HepG2 (cell line): Measurements from ENCODE around the gene DHH. TPM values are rescaled to one million over a fixed set of nuclear protein-coding genes. Genes with fewer than 3 reads are reported as not detected.

Experiments used
- CCAR2 ChIP-seq: fragments of 200-400 bp; formaldehyde crosslinking; optimal IDR thresholded peaks from 2 replicates; pipeline ENCODE3; 2018; ENCODE audit warnings: low read depth, mild to moderate bottlenecking, low read length, moderate library complexity
- DPF2 ChIP-seq: sonication (generic); formaldehyde crosslinking; IDR thresholded peaks from 2 replicates; pipeline ENCODE4 v1.4.0; 2020; ENCODE audit warnings: mild to moderate bottlenecking, low read depth, missing genetic modification reagents, borderline replicate concordance
- ESRRA ChIP-seq: sonication (generic); formaldehyde crosslinking; IDR thresholded peaks from 2 replicates; pipeline ENCODE4 v1.5.1; 2020; ENCODE audit warnings: mild to moderate bottlenecking, low read depth, missing genetic modification reagents
- HMG20B ChIP-seq: conservative IDR thresholded peaks from 2 replicates; pipeline ENCODE4 v1.6.1; 2016; ENCODE audit warnings: missing genetic modification reagents, missing compliant biosample characterization
- NFATC3 ChIP-seq: sonication (generic); formaldehyde crosslinking; IDR thresholded peaks from 2 replicates; pipeline ENCODE4 v1.5.1; 2020; ENCODE audit warnings: mild to moderate bottlenecking, missing genetic modification reagents
- PAX8 ChIP-seq: sonication (generic); formaldehyde crosslinking; IDR thresholded peaks from 2 replicates; pipeline ENCODE4 v1.8.0; 2022; ENCODE audit warnings: mild to moderate bottlenecking, missing genetic modification reagents, borderline replicate concordance
- POLR2AphosphoS5 ChIP-seq: IDR thresholded peaks from 2 replicates; pipeline ENCODE4 v1.6.1; 2012; ENCODE audit warnings: low read depth, low read length
- RAD51 ChIP-seq: fragments of 450-650 bp; IDR thresholded peaks from 2 replicates; pipeline ENCODE4 v1.6.1; 2016; ENCODE audit warnings: borderline replicate concordance
- SIN3B ChIP-seq: fragments of 150-350 bp; IDR thresholded peaks from 2 replicates; pipeline ENCODE4 v1.6.1; 2014; ENCODE audit warnings: low read length
- ZNF383 ChIP-seq: sonication (generic); formaldehyde crosslinking; IDR thresholded peaks from 2 replicates; pipeline ENCODE4 v1.4.0; 2020; ENCODE audit warnings: missing genetic modification reagents, mild to moderate bottlenecking, borderline replicate concordance
- ZNF660 ChIP-seq: sonication (generic); formaldehyde crosslinking; IDR thresholded peaks from 2 replicates; pipeline ENCODE4 v1.5.1; 2020; ENCODE audit warnings: mild to moderate bottlenecking, low read depth, missing genetic modification reagents, borderline replicate concordance
- ZNF713 ChIP-seq: sonication (generic); formaldehyde crosslinking; IDR thresholded peaks from 2 replicates; pipeline ENCODE4 v1.4.0; 2020; ENCODE audit warnings: mild to moderate bottlenecking, missing genetic modification reagents
- polyA plus RNA-seq, 8 experiments: library from polyadenylated mRNA; depleted of rRNA in 3 of 8; stranded (reverse) in 7 of 8; unstranded in 1 of 8; fragments of >200 nt; fragmentation: Illumina TruSeq in 4 of 8; extraction: Trizol in 4 of 8; gene quantifications; 2 replicates each; pipeline versions ENCODE4 v1.2.1 to v1.2.3, GENCODE V29; 2011 to 2016; ENCODE audit warnings: low read depth in 4 of 8, missing spikeins in 1 of 8, mixed read lengths in 1 of 8; ENCODE audit not compliant: insufficient read depth in 1 of 8
- total RNA-seq, 5 experiments: library from RNA; depleted of rRNA; stranded (reverse); fragments of >200 nt; fragmentation: Illumina TruSeq; extraction: Trizol; gene quantifications; 2 replicates each; pipeline ENCODE4 v1.2.3, GENCODE V29; 2016; ENCODE audit warnings: low read depth in 1 of 5
- TF ChIP-seq, protein P1 (sequence below): sonication (generic); formaldehyde crosslinking; IDR thresholded peaks from 2 replicates; pipeline ENCODE4 v1.8.0; 2022; ENCODE audit warnings: mild to moderate bottlenecking, missing genetic modification reagents, borderline replicate concordance
- TF ChIP-seq, protein P2 (sequence below): fragments of 450-650 bp; IDR thresholded peaks from 2 replicates; pipeline ENCODE4 v1.6.1; 2016
- TF ChIP-seq, protein P3 (sequence below): sonication (generic); formaldehyde crosslinking; IDR thresholded peaks from 2 replicates; pipeline ENCODE4 v1.4.0; 2020; ENCODE audit warnings: mild to moderate bottlenecking, missing genetic modification reagents, borderline replicate concordance
- TF ChIP-seq, protein P4 (sequence below): conservative IDR thresholded peaks from 2 replicates; pipeline ENCODE4 v1.6.1; 2018; ENCODE audit warnings: missing genetic modification reagents

The DHH gene
- total and polyA plus RNA-seq, 2 of the 13 experiments (the other 11 are each of a cell fraction or from before 2014, with no cell fraction given): not detected

DNA sequence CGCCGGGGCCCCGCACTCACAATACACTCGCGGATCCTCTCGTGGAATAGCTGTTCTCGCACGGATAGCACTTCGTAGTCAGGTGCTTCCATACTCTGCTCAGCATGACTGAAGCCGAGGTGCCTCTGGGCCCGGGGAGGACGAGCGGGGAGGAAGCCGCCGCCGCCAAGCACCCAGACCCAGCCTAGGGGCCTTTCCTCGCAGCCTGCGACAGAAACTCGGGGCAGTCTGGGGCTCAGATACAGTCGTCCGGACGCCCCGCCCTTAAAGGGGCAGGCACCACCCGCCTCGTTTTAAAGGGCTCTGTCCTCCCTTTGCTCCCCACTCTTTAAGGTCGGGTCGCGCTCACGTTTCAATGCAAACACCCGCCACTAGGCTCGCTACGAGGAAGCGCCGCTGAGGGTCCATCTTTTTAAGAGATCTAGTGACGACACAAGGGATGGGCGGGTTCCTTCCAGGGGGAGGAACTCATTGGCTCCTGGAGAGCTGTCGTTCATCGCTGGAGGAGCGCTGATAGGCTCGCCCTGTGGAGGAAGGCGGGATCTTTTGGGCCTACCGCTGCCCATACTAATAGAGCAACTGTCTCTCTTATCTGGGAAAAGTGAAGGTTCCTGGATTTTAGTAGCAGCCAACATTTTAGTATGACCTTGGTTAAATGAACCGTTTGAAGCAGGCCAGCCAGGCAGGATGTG is 16.0 kb upstream of the DHH start, which contains the start of gene LMBR1L (continued):
- TF ChIP-seq SIN3B (no peak), NFATC3 (CRISPR knock-in tag) (no peak), ESRRA (CRISPR knock-in tag) (peak; percentile 32; the same call in 1 of the 2 replicates), PAX8 (CRISPR knock-in tag) (no peak), CCAR2 (no peak), HMG20B (CRISPR knock-in tag) (no peak), ZNF713 (no peak), ZNF660 (no peak), RAD51 (no peak), ZNF383 (no peak), DPF2 (CRISPR knock-in tag) (no peak), POLR2AphosphoS5 (peak; percentile 86)
- TF ChIP-seq, protein P1, sequence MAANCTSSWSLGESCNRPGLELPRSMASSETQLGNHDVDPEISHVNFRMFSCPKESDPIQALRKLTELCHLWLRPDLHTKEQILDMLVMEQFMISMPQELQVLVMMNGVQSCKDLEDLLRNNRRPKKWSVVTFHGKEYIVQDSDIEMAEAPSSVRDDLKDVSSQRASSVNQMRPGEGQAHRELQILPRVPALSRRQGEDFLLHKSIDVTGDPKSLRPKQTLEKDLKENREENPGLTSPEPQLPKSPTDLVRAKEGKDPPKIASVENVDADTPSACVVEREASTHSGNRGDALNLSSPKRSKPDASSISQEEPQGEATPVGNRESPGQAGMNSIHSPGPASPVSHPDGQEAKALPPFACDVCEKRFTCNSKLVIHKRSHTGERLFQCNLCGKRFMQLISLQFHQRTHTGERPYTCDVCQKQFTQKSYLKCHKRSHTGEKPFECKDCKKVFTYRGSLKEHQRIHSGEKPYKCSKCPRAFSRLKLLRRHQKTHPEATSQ: no peak
- TF ChIP-seq, protein P2, sequence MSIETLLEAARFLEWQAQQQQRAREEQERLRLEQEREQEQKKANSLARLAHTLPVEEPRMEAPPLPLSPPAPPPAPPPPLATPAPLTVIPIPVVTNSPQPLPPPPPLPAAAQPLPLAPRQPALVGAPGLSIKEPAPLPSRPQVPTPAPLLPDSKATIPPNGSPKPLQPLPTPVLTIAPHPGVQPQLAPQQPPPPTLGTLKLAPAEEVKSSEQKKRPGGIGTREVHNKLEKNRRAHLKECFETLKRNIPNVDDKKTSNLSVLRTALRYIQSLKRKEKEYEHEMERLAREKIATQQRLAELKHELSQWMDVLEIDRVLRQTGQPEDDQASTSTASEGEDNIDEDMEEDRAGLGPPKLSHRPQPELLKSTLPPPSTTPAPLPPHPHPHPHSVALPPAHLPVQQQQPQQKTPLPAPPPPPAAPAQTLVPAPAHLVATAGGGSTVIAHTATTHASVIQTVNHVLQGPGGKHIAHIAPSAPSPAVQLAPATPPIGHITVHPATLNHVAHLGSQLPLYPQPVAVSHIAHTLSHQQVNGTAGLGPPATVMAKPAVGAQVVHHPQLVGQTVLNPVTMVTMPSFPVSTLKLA: no peak
- TF ChIP-seq, protein P3, sequence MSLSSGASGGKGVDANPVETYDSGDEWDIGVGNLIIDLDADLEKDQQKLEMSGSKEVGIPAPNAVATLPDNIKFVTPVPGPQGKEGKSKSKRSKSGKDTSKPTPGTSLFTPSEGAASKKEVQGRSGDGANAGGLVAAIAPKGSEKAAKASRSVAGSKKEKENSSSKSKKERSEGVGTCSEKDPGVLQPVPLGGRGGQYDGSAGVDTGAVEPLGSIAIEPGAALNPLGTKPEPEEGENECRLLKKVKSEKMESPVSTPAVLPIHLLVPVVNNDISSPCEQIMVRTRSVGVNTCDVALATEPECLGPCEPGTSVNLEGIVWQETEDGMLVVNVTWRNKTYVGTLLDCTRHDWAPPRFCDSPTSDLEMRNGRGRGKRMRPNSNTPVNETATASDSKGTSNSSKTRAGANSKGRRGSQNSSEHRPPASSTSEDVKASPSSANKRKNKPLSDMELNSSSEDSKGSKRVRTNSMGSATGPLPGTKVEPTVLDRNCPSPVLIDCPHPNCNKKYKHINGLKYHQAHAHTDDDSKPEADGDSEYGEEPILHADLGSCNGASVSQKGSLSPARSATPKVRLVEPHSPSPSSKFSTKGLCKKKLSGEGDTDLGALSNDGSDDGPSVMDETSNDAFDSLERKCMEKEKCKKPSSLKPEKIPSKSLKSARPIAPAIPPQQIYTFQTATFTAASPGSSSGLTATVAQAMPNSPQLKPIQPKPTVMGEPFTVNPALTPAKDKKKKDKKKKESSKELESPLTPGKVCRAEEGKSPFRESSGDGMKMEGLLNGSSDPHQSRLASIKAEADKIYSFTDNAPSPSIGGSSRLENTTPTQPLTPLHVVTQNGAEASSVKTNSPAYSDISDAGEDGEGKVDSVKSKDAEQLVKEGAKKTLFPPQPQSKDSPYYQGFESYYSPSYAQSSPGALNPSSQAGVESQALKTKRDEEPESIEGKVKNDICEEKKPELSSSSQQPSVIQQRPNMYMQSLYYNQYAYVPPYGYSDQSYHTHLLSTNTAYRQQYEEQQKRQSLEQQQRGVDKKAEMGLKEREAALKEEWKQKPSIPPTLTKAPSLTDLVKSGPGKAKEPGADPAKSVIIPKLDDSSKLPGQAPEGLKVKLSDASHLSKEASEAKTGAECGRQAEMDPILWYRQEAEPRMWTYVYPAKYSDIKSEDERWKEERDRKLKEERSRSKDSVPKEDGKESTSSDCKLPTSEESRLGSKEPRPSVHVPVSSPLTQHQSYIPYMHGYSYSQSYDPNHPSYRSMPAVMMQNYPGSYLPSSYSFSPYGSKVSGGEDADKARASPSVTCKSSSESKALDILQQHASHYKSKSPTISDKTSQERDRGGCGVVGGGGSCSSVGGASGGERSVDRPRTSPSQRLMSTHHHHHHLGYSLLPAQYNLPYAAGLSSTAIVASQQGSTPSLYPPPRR: no peak
- TF ChIP-seq, protein P4, sequence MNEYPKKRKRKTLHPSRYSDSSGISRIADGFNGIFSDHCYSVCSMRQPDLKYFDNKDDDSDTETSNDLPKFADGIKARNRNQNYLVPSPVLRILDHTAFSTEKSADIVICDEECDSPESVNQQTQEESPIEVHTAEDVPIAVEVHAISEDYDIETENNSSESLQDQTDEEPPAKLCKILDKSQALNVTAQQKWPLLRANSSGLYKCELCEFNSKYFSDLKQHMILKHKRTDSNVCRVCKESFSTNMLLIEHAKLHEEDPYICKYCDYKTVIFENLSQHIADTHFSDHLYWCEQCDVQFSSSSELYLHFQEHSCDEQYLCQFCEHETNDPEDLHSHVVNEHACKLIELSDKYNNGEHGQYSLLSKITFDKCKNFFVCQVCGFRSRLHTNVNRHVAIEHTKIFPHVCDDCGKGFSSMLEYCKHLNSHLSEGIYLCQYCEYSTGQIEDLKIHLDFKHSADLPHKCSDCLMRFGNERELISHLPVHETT (CRISPR knock-in tag): no peak
